ENCODE data around the gene DTX1. TPM values are rescaled to one million over a fixed set of nuclear protein-coding genes. Genes with fewer than 3 reads are reported as not detected.

Gene DTX1
- total and polyA plus RNA-seq, 4 donors = 1.3 to 4.9 (median 2.2) TPM

GRCh38 chr12:113065126-113066007 lies 8.8 kb downstream of the DTX1 start:
- TF ChIP-seq CTCF (IDR thresholded peaks at IDR 0.05; ENCODE audit: control extremely low read depth, extremely low read depth) = no peak
- no peak overlapping the region for H3K4me3 ChIP-seq
- no peaks in the 10 kb centered on the region for H3K4me1 ChIP-seq (ENCODE audit: control insufficient read depth in 5 of 5, insufficient read depth in 5 of 5, low read length in 5 of 5)
- WGBS, 2 donors = 27 to 28% methylated on average over 30 to 31 of the region's 31 CpGs
- H3K9me3 ChIP-seq (ENCODE audit: control insufficient read depth in 4 of 4, insufficient read depth in 3 of 4, low read length in 3 of 4) = peaks cover 0 to 3% (median 0%) of the 10 kb centered on the region in 4 donors
- H3K9ac ChIP-seq (ENCODE audit: insufficient read depth in 1 of 2, low read length in 2 of 2) = no peak overlapping the region
- DNase-seq = peak in 2 of 3 donors; percentile 37 to 38
- no peak for ATAC-seq (ENCODE audit: insufficient read depth, low FRiP score)
- no peak overlapping the region for H3K27ac ChIP-seq (ENCODE audit: low read depth in 1 of 2, low read length in 1 of 2)
- H3K27me3 ChIP-seq (ENCODE audit: control insufficient read depth in 3 of 3, insufficient read depth in 3 of 3, low read length in 2 of 3) = peaks cover 0 to 8% (median 5%) of the 10 kb centered on the region in 3 donors
- no peaks in the 10 kb centered on the region for H3K36me3 ChIP-seq (ENCODE audit: control insufficient read depth in 4 of 4, insufficient read depth in 4 of 4, low read length in 4 of 4)

- no peak for ATAC-seq (ENCODE audit: insufficient read depth, low FRiP score)
- no peak for DNase-seq
- Histone ChIP-seq H3K4me1 (ENCODE audit: control insufficient read depth in 5 of 5, insufficient read depth in 5 of 5, low read length in 5 of 5) (peaks cover 0 to 7% (median 0%) of the 10 kb centered on the region in 5 donors), H3K27me3 (ENCODE audit: control insufficient read depth in 3 of 3, insufficient read depth in 3 of 3, low read length in 2 of 3) (peaks cover 0 to 6% (median 5%) of the 10 kb centered on the region in 3 donors), H3K27ac (ENCODE audit: low read depth in 1 of 2, low read length in 1 of 2) (no peak overlapping the region), H3K9ac (ENCODE audit: insufficient read depth in 1 of 2, low read length in 2 of 2) (no peak overlapping the region), H3K9me3 (ENCODE audit: control insufficient read depth in 4 of 4, insufficient read depth in 3 of 4, low read length in 3 of 4) (peaks cover 0 to 2% (median 0%) of the 10 kb centered on the region in 4 donors), H3K36me3 (ENCODE audit: control insufficient read depth in 4 of 4, insufficient read depth in 4 of 4, low read length in 4 of 4) (no peaks in the 10 kb centered on the region), H3K4me3 (no peak overlapping the region)
- TF ChIP-seq CTCF (IDR thresholded peaks at IDR 0.05; ENCODE audit: control extremely low read depth, extremely low read depth) = no peak
- 63 to 74% methylated on average over 12 to 13 of the region's 13 CpGs for WGBS, 2 donors
Measured at GRCh38 chr12:113066813-113067400, 10.4 kb downstream of the DTX1 start.

- H3K4me1 ChIP-seq (ENCODE audit: control insufficient read depth in 5 of 5, insufficient read depth in 5 of 5, low read length in 5 of 5) = peaks cover 0 to 7% (median 0%) of the 10 kb centered on the region in 5 donors
- DNase-seq = no peak
- no peak overlapping the region for H3K4me3 ChIP-seq
- 91 to 92% methylated on average over 10 of the region's 10 CpGs for WGBS, 2 donors
- TF ChIP-seq CTCF (IDR thresholded peaks at IDR 0.05; ENCODE audit: control extremely low read depth, extremely low read depth) = no peak
- peaks cover 0 to 5% (median 0%) of the 10 kb centered on the region in 3 donors for H3K27me3 ChIP-seq (ENCODE audit: control insufficient read depth in 3 of 3, insufficient read depth in 3 of 3, low read length in 2 of 3)
- no peaks in the 10 kb centered on the region for H3K9me3 ChIP-seq (ENCODE audit: control insufficient read depth in 4 of 4, insufficient read depth in 3 of 4, low read length in 3 of 4)
- no peak overlapping the region for H3K27ac ChIP-seq (ENCODE audit: low read depth in 1 of 2, low read length in 1 of 2)
- ATAC-seq (ENCODE audit: insufficient read depth, low FRiP score) = no peak
- H3K9ac ChIP-seq (ENCODE audit: insufficient read depth in 1 of 2, low read length in 2 of 2) = no peak overlapping the region
- no peaks in the 10 kb centered on the region for H3K36me3 ChIP-seq (ENCODE audit: control insufficient read depth in 4 of 4, insufficient read depth in 4 of 4, low read length in 4 of 4)
Measured at GRCh38 chr12:113067987-113068935, 11.7 kb downstream of the DTX1 start.

All from lung (tissue), 12 donors.